H9 (cell line): ENCODE data around the gene MIER2. TPM values are rescaled to one million over a fixed set of nuclear protein-coding genes. Genes with fewer than 3 reads are reported as not detected.

Experiments used
- DNase-seq: peaks from one replicate; pipeline ENCODE4 v3.0.0-alpha.2; 2017
- H2AFZ ChIP-seq: one replicate; pipeline ENCODE4 v1.6.1; 2013; ENCODE audit warnings: mild to moderate bottlenecking, low read length, control low read depth, moderate library complexity
- H2AK5ac ChIP-seq: 2 replicates; pipeline ENCODE4 v1.6.1; 2013; ENCODE audit warnings: low read length, control low read depth, mixed read lengths; ENCODE audit not compliant: insufficient read length
- H2BK120ac ChIP-seq: one replicate; pipeline ENCODE4 v1.6.1; 2013; ENCODE audit warnings: low read depth, mild to moderate bottlenecking, low read length, control low read depth, inconsistent platforms; ENCODE audit not compliant: poor library complexity, severe bottlenecking
- H2BK12ac ChIP-seq: 2 replicates; pipeline ENCODE4 v1.6.1; 2013; ENCODE audit warnings: low read length, control low read depth, mixed read lengths, low read depth; ENCODE audit not compliant: insufficient read length
- H2BK15ac ChIP-seq: 2 replicates; pipeline ENCODE4 v1.6.1; 2013; ENCODE audit warnings: low read depth, low read length, control low read depth
- H2BK20ac ChIP-seq: one replicate; pipeline ENCODE4 v1.6.1; 2013; ENCODE audit warnings: low read depth, mild to moderate bottlenecking, low read length, control low read depth, inconsistent platforms; ENCODE audit not compliant: poor library complexity, severe bottlenecking
- H2BK5ac ChIP-seq: 2 replicates; pipeline ENCODE4 v1.6.1; 2013; ENCODE audit warnings: low read length, control low read depth, mixed read lengths; ENCODE audit not compliant: insufficient read length
- H3K14ac ChIP-seq: 2 replicates; pipeline ENCODE4 v1.6.1; 2013; ENCODE audit warnings: low read length, control low read depth; ENCODE audit not compliant: insufficient read depth
- H3K18ac ChIP-seq: 2 replicates; pipeline ENCODE4 v1.6.1; 2013; ENCODE audit warnings: low read depth, mild to moderate bottlenecking, mixed read lengths, low read length, control low read depth; ENCODE audit not compliant: insufficient read length
- H3K23ac ChIP-seq: 2 replicates; pipeline ENCODE4 v1.6.1; 2013; ENCODE audit warnings: low read length, control low read depth, mixed read lengths, low read depth; ENCODE audit not compliant: insufficient read length
- H3K23me2 ChIP-seq: 2 replicates; pipeline ENCODE4 v1.6.1; 2013; ENCODE audit warnings: low read depth, mild to moderate bottlenecking, mixed read lengths, low read length, control low read depth; ENCODE audit not compliant: insufficient read length, poor library complexity, severe bottlenecking
- H3K27ac ChIP-seq: 2 replicates; pipeline ENCODE4 v1.5.1; 2013; ENCODE audit warnings: low read length, control low read depth, mixed read lengths, low read depth; ENCODE audit not compliant: insufficient read length
- H3K27me3 ChIP-seq: 2 replicates; pipeline ENCODE4 v1.6.1; 2013; ENCODE audit warnings: low read length, control low read depth, inconsistent platforms; ENCODE audit not compliant: insufficient read depth
- H3K4ac ChIP-seq: 2 replicates; pipeline ENCODE4 v1.6.1; 2013; ENCODE audit warnings: low read depth, mild to moderate bottlenecking, control low read depth, inconsistent platforms, low read length, moderate library complexity
- H3K4me1 ChIP-seq: 2 replicates; pipeline ENCODE4 v1.6.1; 2013; ENCODE audit warnings: low read length, control low read depth, inconsistent platforms; ENCODE audit not compliant: insufficient read depth
- H3K4me2 ChIP-seq: 2 replicates; pipeline ENCODE4 v1.6.1; 2013; ENCODE audit warnings: low read length, control low read depth, mixed read lengths; ENCODE audit not compliant: insufficient read length, insufficient read depth
- H3K56ac ChIP-seq: 2 replicates; pipeline ENCODE4 v1.6.1; 2013; ENCODE audit warnings: low read depth, mild to moderate bottlenecking, mixed read lengths, low read length, control low read depth; ENCODE audit not compliant: insufficient read length
- H3K79me1 ChIP-seq: 2 replicates; pipeline ENCODE4 v1.6.1; 2013; ENCODE audit warnings: low read depth, mild to moderate bottlenecking, moderate library complexity, low read length, control low read depth, inconsistent platforms; ENCODE audit not compliant: insufficient read depth, poor library complexity, severe bottlenecking
- H3K79me2 ChIP-seq: 2 replicates; pipeline ENCODE4 v1.6.1; 2013; ENCODE audit warnings: low read length, control low read depth, inconsistent platforms; ENCODE audit not compliant: insufficient read depth
- H3K9ac ChIP-seq: 2 replicates; pipeline ENCODE4 v1.6.1; 2013; ENCODE audit warnings: low read length, control low read depth, mixed read lengths; ENCODE audit not compliant: insufficient read length; ENCODE audit errors: extremely low read depth
- H3K9me3 ChIP-seq: one replicate; pipeline ENCODE4 v1.6.1; 2013; ENCODE audit warnings: low read depth, low read length, inconsistent platforms; ENCODE audit not compliant: control insufficient read depth
- H3T11ph ChIP-seq: one replicate; pipeline ENCODE4 v1.6.1; 2013; ENCODE audit warnings: mild to moderate bottlenecking, low read length, control low read depth, inconsistent platforms
- H4K20me1 ChIP-seq: one replicate; pipeline ENCODE4 v1.6.1; 2013; ENCODE audit not compliant: control insufficient read depth, insufficient read length, insufficient read depth
- H4K5ac ChIP-seq: 2 replicates; pipeline ENCODE4 v1.6.1; 2013; ENCODE audit warnings: low read depth, mild to moderate bottlenecking, mixed read lengths, low read length, control low read depth; ENCODE audit not compliant: insufficient read length
- H4K8ac ChIP-seq: replicated peaks from 2 replicates; pipeline ENCODE4 v1.6.1; 2013; ENCODE audit warnings: low read length, control low read depth, mixed read lengths, low read depth; ENCODE audit not compliant: insufficient read length
- H4K91ac ChIP-seq: 2 replicates; pipeline ENCODE4 v1.6.1; 2013; ENCODE audit warnings: low read depth, mild to moderate bottlenecking, moderate library complexity, mixed read lengths, low read length, control low read depth; ENCODE audit not compliant: insufficient read length
- H3K27ac Mint-ChIP-seq, 3 experiments: 2 replicates in 2 of 3; 3 replicates in 1 of 3; pipeline ENCODE4 v1.8.0; 2020 to 2021; ENCODE audit warnings: mixed read lengths in 3 of 3, mild to moderate bottlenecking in 1 of 3, moderate library complexity in 1 of 3
- H3K27me3 Mint-ChIP-seq: 2 replicates; pipeline ENCODE4 v1.8.0; 2021; ENCODE audit warnings: low read depth, mild to moderate bottlenecking, moderate library complexity, mixed read lengths
- H3K36me3 Mint-ChIP-seq, 3 experiments: 2 replicates in 2 of 3; 3 replicates in 1 of 3; pipeline ENCODE4 v1.8.0; 2020 to 2021; ENCODE audit warnings: low read depth in 3 of 3, mixed read lengths in 3 of 3; ENCODE audit not compliant: insufficient read depth in 1 of 3
- H3K4me1 Mint-ChIP-seq, 2 experiments: 2 replicates each; pipeline ENCODE4 v1.8.0; 2020; ENCODE audit warnings: mixed read lengths in 2 of 2
- H3K4me3 Mint-ChIP-seq, 2 experiments: 2 replicates in 1 of 2; 3 replicates in 1 of 2; pipeline ENCODE4 v1.8.0; 2020 to 2021; ENCODE audit warnings: mild to moderate bottlenecking in 2 of 2, mixed read lengths in 2 of 2, moderate library complexity in 1 of 2
- H3K9me3 Mint-ChIP-seq, 2 experiments: 2 replicates in 1 of 2; 3 replicates in 1 of 2; pipeline ENCODE4 v1.8.0; 2020; ENCODE audit warnings: mild to moderate bottlenecking in 2 of 2, mixed read lengths in 2 of 2, moderate library complexity in 1 of 2
- CTCF ChIP-seq: fragments of 200-600 bp; sonication (generic); conservative IDR thresholded peaks from 3 replicates; pipeline ENCODE4 v1.8.0; 2021; ENCODE audit warnings: antibody characterized with exemption, mild to moderate bottlenecking
- whole genome bisulfite sequencing: extraction: QIAGEN DNeasy Blood & Tissue Kit; methylation state at CpG from one replicate; pipeline ENCODE4 v1.1.7; 2013; ENCODE audit warnings: missing lambda C conversion rate, low lambda C conversion rate, mixed read lengths; ENCODE audit not compliant: insufficient read length; ENCODE audit errors: extremely low coverage; 5-methylcytosine and 5-hydroxymethylcytosine counted together
- total RNA-seq: library from RNA; stranded (reverse); gene quantifications from 2 replicates; pipeline ENCODE4 v1.2.1, GENCODE V29; 2021

Gene MIER2
- total RNA-seq, 1 experiment from 2014 or later: 60.5 TPM

- peaks cover 27 to 38% of the 10 kb centered on the region in 2 experiments for H3K9me3 Mint-ChIP-seq
- TF ChIP-seq CTCF: no peak
- no peak overlapping the region for H3K18ac ChIP-seq
- H3K79me2 ChIP-seq: no peaks in the 10 kb centered on the region
- no peaks in the 10 kb centered on the region for H3K23me2 ChIP-seq
- H2AK5ac ChIP-seq: no peak overlapping the region
- H3K27me3 ChIP-seq: no peaks in the 10 kb centered on the region
- no peak overlapping the region for H3K27ac ChIP-seq
- peaks cover 40% of the 10 kb centered on the region for H3K27me3 Mint-ChIP-seq
- H3K79me1 ChIP-seq: no peaks in the 10 kb centered on the region
- H2BK5ac ChIP-seq: no peak overlapping the region
- H3K9me3 ChIP-seq: peaks cover 10% of the 10 kb centered on the region
- no peak overlapping the region for H3K9ac ChIP-seq
- no peak overlapping the region for H2AFZ ChIP-seq
- no peak overlapping the region for H3K4ac ChIP-seq
- H3K4me2 ChIP-seq: no peak overlapping the region
- H3K4me3 Mint-ChIP-seq: no peak overlapping the region
- H4K91ac ChIP-seq: no peak overlapping the region
- no peak overlapping the region for H4K5ac ChIP-seq
- H3K36me3 Mint-ChIP-seq: peaks cover 3 to 13% (median 10%) of the 10 kb centered on the region in 3 experiments; a peak in 5 of 7 replicates
- H3K14ac ChIP-seq: no peak overlapping the region
- no peak overlapping the region for H3T11ph ChIP-seq
- no peak overlapping the region for H3K56ac ChIP-seq
- H3K27ac Mint-ChIP-seq: peak overlapping the region in 1 of 3 experiments; percentile 77; a peak in 1 of 7 replicates
- peaks cover 30 to 31% of the 10 kb centered on the region in 2 experiments for H3K4me1 Mint-ChIP-seq
- H4K8ac ChIP-seq: no peak overlapping the region
- no peak overlapping the region for H3K23ac ChIP-seq
- H4K20me1 ChIP-seq: no peaks in the 10 kb centered on the region
- no peaks in the 10 kb centered on the region for H3K4me1 ChIP-seq
- WGBS: no CpG with 5 or more reads among the region's 17 CpGs
- no peak for DNase-seq
- no peak overlapping the region for H2BK12ac ChIP-seq
- H2BK120ac ChIP-seq: no peak overlapping the region
- no peak overlapping the region for H2BK15ac ChIP-seq
- H2BK20ac ChIP-seq: no peak overlapping the region
Observed at GRCh38 chr19:392375-392970, 47.9 kb upstream of the MIER2 start.
